ENCODE data around the gene ZNF275. TPM values are rescaled to one million over a fixed set of nuclear protein-coding genes. Genes with fewer than 3 reads are reported as not detected.

Gene ZNF275
- total and polyA plus RNA-seq, 2 of the 8 experiments (the other 6 are each of a cell fraction or from before 2014, with no cell fraction given): 8.2 to 9.1 TPM

- TF ChIP-seq RAD21 (IDR thresholded peaks at IDR 0.05 in 1 of 2, conservative IDR thresholded peaks at IDR 0.05 in 1 of 2; ENCODE audit: low read depth in 2 of 2, low read length in 2 of 2): peak in 1 of 2 experiments; percentile 38; a peak in 2 of 4 replicates
- peak in 1 of 3 experiments; percentile 30; a peak in 1 of 4 replicates for TF ChIP-seq CTCF (IDR thresholded peaks at IDR 0.05; ENCODE audit: control extremely low read depth in 1 of 3, insufficient read depth in 1 of 3, low read depth in 1 of 3, low read length in 3 of 3)
- TF ChIP-seq SP1 (IDR thresholded peaks at IDR 0.05; ENCODE audit: low read depth, low read length): no peak
- H2BK12ac ChIP-seq (ENCODE audit: low read depth, low read length): no peak overlapping the region
- ChIA-PET CTCF (ENCODE audit: partially characterized antibody) (interaction anchor here (0.6 to 3.1 kb wide), 9 partner anchors 8 to 153 kb away, joined by 3 to 8 read pairs (median 5); partner anchors contain the start of gene ZNF275), POLR2A (ENCODE audit: partially characterized antibody) (interaction anchor here (1.0 to 1.7 kb wide), 2 partner anchors 12 to 13 kb away, joined by 3 to 4 read pairs; no protein-coding TSS in a partner anchor)
- H2AFZ ChIP-seq (ENCODE audit: low read length): no peak overlapping the region
- no peak overlapping the region for H2AK5ac ChIP-seq (ENCODE audit: low read depth, low read length)
- no peaks in the 10 kb centered on the region for H4K20me1 ChIP-seq (replicated peaks in 1 of 2; ENCODE audit: control insufficient read depth in 1 of 2, insufficient read depth in 2 of 2, low read length in 2 of 2)
- H4K91ac ChIP-seq (replicated peaks; ENCODE audit: insufficient read length, low read length): no peak overlapping the region
- no peaks in the 10 kb centered on the region for H3K79me1 ChIP-seq (ENCODE audit: low read depth, low read length)
- FAIRE-seq (peak; percentile 86), DNase-seq (ENCODE audit: low read depth in 1 of 2, low spot score in 2 of 2) (no peak)
- no peak overlapping the region for H3K27ac ChIP-seq (ENCODE audit: low read depth, low read length)
- no peak overlapping the region for H4K5ac ChIP-seq (ENCODE audit: insufficient read length, low read depth, low read length)
- H3K9ac ChIP-seq (replicated peaks in 1 of 4; ENCODE audit: extremely low read depth in 1 of 4, low read depth in 3 of 4, low read length in 3 of 4): no peak overlapping the region
- 95% methylated on average over 4 of the region's 12 CpGs; no CpG with 5 or more reads in 1 of the 2 experiments for WGBS, 2 experiments (ENCODE audit: extremely low coverage in 1 of 2, insufficient coverage in 1 of 2, insufficient read length in 1 of 2, insufficient replicate concordance in 2 of 2, low coverage in 1 of 2, low lambda C conversion rate in 2 of 2, missing lambda C conversion rate in 1 of 2)
- H2BK5ac ChIP-seq (ENCODE audit: low read depth, low read length): no peak overlapping the region
- no peak overlapping the region for H2BK15ac ChIP-seq (ENCODE audit: low read length)
- peaks cover 0 to 2% (median 0%) of the 10 kb centered on the region in 4 experiments; a peak in 1 of 7 replicates for H3K4me1 ChIP-seq (replicated peaks in 1 of 4; ENCODE audit: control insufficient read depth in 3 of 4, insufficient read depth in 4 of 4, low read length in 3 of 4)
- H3K27me3 ChIP-seq (replicated peaks in 1 of 4; ENCODE audit: control insufficient read depth in 3 of 4, extremely low read depth in 1 of 4, insufficient read depth in 3 of 4, low read length in 3 of 4): no peaks in the 10 kb centered on the region
- H2BK120ac ChIP-seq (replicated peaks; ENCODE audit: low read depth, low read length): no peak overlapping the region
- no peak overlapping the region for H3K14ac ChIP-seq (ENCODE audit: insufficient read length)
- H3K23ac ChIP-seq (ENCODE audit: insufficient read length): no peak overlapping the region
- H2BK20ac ChIP-seq (ENCODE audit: low read length): no peak overlapping the region
- H4K8ac ChIP-seq (ENCODE audit: extremely low read depth, insufficient read depth, low read length): no peak overlapping the region
- peaks cover 0 to 8% (median under 1%) of the 10 kb centered on the region in 4 experiments; a peak in 2 of 8 replicates for H3K36me3 ChIP-seq (ENCODE audit: control insufficient read depth in 2 of 4, insufficient read depth in 4 of 4, low read length in 3 of 4)
- H3K79me2 ChIP-seq (ENCODE audit: control insufficient read depth in 1 of 2, insufficient read depth in 2 of 2, low read length in 2 of 2): no peaks in the 10 kb centered on the region
- H3K4me2 ChIP-seq (ENCODE audit: insufficient read depth in 1 of 2, low read depth in 2 of 2, low read length in 2 of 2): no peak overlapping the region
- H3K4ac ChIP-seq (replicated peaks; ENCODE audit: insufficient read length, low read depth, low read length): no peak overlapping the region
- H3K56ac ChIP-seq (replicated peaks; ENCODE audit: insufficient read length, low read depth, low read length): no peak overlapping the region
- H3K4me3 ChIP-seq (ENCODE audit: extremely low read depth in 1 of 4, insufficient read depth in 2 of 4, low read depth in 3 of 4, low read length in 4 of 4): no peak overlapping the region
- H3K9me3 ChIP-seq (ENCODE audit: insufficient read depth in 2 of 2, low read depth in 1 of 2, low read length in 1 of 2): peaks cover 7 to 16% of the 10 kb centered on the region in 2 experiments; a peak in 3 of 4 replicates
- no peak overlapping the region for H3K18ac ChIP-seq (ENCODE audit: extremely low read depth, low read length)
- H3K23me2 ChIP-seq (ENCODE audit: low read depth, low read length): no peaks in the 10 kb centered on the region
Observed at GRCh38 chrX:153353416-153353815, 19.5 kb downstream of the ZNF275 start.

Measured in H1 (cell line).